HG03066 (cell line): ENCODE results near the gene KIF4A.

Experiments
- ATAC-seq: cut with Tn5 transposase; IDR thresholded peaks from one replicate; pipeline ENCODE4 v1.9.1; 2021; ENCODE audit warnings: low read depth; ENCODE audit not compliant: unreplicated experiment

The KIF4A gene

DNA sequence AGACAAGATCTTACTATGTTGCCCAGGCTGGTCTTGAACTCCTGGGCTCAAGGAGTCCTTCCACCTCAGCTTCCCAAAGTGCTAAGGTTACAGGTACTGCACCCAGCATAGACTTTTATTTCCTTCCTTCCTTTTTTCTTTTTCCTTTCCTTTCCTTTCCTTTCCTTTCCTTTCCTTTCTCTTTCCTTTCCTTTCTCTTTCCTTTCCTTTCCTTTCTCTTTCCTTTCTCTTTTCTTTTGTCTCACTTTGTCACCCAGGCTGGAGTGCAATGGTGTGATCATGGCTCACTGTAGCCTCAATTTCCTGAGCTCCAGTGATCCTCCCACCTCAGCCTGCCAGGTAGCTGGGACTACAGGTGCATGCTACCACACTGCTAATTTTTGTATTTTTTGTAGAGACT is 174.1 kb downstream of the KIF4A start:
- ATAC-seq, result no peak

DNA sequence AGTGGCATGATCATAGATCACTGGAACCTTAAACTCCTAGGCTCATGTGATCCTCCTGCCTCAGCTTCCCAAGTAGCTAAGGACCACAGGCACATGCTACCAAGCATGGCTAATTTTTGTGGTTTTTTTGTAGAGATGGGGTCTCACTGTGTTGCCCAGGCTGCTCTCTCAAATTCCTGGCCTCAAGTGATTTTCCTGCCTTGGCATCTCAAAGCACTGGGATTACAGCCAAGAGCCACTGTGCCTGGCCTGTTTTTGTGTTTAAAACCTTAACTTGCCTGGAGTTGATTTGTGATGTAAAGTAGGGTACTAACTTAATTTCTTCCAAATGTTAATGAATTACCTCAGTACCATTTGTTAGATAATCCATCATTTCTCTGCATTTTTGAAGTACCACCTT is 177.1 kb downstream of the KIF4A start:
- ATAC-seq, result no peak

DNA sequence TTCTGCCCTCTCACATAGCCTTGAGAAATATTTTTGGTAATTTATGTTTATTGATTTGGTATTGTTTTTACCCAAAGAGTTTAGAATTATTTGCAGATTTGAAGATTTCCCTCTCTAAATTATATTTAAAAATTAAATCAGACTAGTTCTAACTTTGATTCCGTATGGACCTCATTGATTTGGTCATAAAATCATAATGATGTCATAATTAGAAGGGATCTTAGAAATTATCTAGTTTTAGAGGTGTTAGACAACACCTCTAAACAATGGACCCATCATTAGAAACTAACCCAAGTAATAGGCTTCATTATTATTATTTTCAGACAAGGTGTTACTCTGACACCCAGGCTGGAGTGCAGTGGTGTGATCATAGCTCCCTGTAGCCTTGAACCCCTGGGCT is 178.8 kb downstream of the KIF4A start:
- no peak for ATAC-seq
